ENCODE results near the gene B3GAT3. TPM values are rescaled to one million over a fixed set of nuclear protein-coding genes. Genes with fewer than 3 reads are reported as not detected.
"Not testable (repeated sequence)": the region's sequence is repeated elsewhere in the genome, so short reads cannot be mapped to it uniquely, and the experiment has no call there.

The B3GAT3 gene
- total RNA-seq, 2 donors from 2014 or later = 27.5 to 30.3 TPM

DNA sequence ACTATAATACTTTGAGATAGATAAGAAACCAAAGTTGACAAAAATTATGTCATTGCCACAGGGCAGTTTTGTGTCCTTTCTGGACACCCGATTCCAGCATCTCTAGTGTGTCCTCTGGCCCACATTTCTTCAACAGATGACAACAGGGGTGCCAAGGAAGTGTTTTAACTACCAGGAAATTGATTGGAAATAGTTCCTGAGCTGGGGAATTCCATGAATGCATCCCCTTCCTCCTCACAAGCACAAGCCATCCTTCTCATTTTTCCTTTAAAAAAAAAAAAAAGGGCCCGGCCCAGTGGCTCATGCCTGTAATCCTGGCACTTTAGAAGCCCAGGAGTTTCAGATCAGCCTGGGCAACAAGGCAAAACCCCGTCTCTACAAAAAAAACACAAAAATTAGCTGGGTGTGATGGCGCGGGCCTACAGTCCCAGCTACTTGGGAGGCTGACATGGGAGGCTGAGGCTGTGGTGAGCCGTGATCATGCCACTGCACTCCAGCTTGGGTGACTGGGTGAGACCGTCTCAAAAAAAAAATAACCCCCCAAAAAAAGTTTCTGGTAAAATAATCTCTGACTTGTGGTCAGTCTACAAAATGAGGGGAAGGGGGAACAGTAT, 797 bp upstream of the B3GAT3 start:
- peaks cover 19% of the 10 kb centered on the region for H3K36me3 ChIP-seq
- DNase-seq (ENCODE audit: low spot score) (no peak), ATAC-seq (ENCODE audit: insufficient number of reproducible peaks, low FRiP score, low read depth) (no peak)
- peak overlapping the region; percentile 89 for H3K4me3 ChIP-seq
- H3K27me3 ChIP-seq (replicated peaks; ENCODE audit: insufficient read depth) = no peaks in the 10 kb centered on the region
- TF ChIP-seq CTCF (IDR thresholded peaks at IDR 0.05) = no peak
- H3K4me1 ChIP-seq (ENCODE audit: control insufficient read depth in 1 of 2, low read depth in 2 of 2) = peaks cover 7 to 22% of the 10 kb centered on the region in 2 donors
- H3K9me3 ChIP-seq = no peaks in the 10 kb centered on the region
- H3K27ac ChIP-seq = peak overlapping the region; percentile 83 to 97

DNA sequence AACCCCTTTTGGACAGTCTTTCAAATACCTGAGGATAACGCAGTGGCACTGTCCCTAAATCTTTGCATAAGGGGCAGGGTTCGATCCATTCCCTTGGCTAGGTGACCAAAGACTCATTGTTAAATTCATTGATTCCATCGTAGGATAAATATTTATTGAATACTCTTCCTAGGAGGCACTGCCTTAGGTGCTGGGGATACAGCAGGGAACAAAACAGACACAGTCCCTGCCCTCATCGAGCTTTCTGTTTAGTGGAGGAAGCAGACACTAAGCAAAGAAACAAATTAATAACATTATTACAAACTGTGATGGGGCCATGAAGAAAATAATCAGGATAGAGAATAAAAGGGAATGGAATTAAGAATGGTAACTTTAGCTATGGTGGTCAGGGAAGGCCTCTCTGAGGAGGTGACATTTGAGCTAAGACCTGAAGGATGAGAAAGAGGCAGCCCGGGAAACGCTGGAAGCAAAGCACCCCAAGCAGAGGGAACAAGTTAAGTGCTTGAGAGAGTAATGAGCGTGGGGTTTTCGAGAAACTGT, 689 bp downstream of the B3GAT3 start:
- ATAC-seq (ENCODE audit: insufficient number of reproducible peaks, low FRiP score, low read depth) = no peak

DNA sequence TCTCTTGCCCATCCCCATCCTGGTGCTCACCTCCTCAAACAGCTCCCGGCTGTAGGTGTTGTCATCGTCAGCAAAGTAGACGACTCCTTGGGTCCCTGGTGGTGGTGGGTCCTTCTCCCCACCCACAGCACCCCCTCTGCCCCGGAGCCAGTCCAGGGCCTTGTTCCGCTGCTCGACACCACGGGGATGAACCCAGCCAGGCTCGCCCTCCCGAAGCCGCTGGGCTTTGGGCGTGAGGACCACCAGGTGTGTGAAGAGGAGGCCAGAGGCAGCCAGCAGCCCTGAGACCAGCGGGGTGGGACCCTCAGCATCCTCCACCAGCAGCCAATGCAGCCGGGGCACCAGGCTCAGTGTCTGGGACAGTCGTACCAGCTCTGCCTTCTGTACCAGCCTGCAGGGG, 4.8 kb downstream of the B3GAT3 start:
- H3K27me3 ChIP-seq (replicated peaks; ENCODE audit: insufficient read depth); DNase-seq (ENCODE audit: low spot score); H3K27ac ChIP-seq; H3K4me3 ChIP-seq; ATAC-seq (ENCODE audit: insufficient number of reproducible peaks, low FRiP score, low read depth); H3K9me3 ChIP-seq: not testable (repeated sequence)
- Histone ChIP-seq H3K4me1 (ENCODE audit: control insufficient read depth in 1 of 2, low read depth in 2 of 2) (peaks cover 7 to 25% of the 10 kb centered on the region in 2 donors), H3K36me3 (peaks cover 19% of the 10 kb centered on the region)

More for the DNA sequence above, 689 bp downstream of the B3GAT3 start:
- no peak for DNase-seq (ENCODE audit: low spot score)
- Histone ChIP-seq H3K4me3 (peak overlapping the region; percentile 89), H3K27me3 (replicated peaks; ENCODE audit: insufficient read depth) (no peaks in the 10 kb centered on the region), H3K27ac (peak overlapping the region; percentile 83 to 97), H3K4me1 (ENCODE audit: control insufficient read depth in 1 of 2, low read depth in 2 of 2) (peaks cover 7 to 22% of the 10 kb centered on the region in 2 donors), H3K9me3 (no peaks in the 10 kb centered on the region), H3K36me3 (peaks cover 22% of the 10 kb centered on the region)
- TF ChIP-seq CTCF (IDR thresholded peaks at IDR 0.05) = no peak

- peaks cover 19% of the 10 kb centered on the region for H3K36me3 ChIP-seq
- no peak overlapping the region for H3K4me3 ChIP-seq
- ATAC-seq (ENCODE audit: insufficient number of reproducible peaks, low FRiP score, low read depth) (no peak), DNase-seq (ENCODE audit: low spot score) (no peak)
- no peaks in the 10 kb centered on the region for H3K27me3 ChIP-seq (replicated peaks; ENCODE audit: insufficient read depth)
- H3K9me3 ChIP-seq = no peaks in the 10 kb centered on the region
- no peak overlapping the region for H3K27ac ChIP-seq
- H3K4me1 ChIP-seq (ENCODE audit: control insufficient read depth in 1 of 2, low read depth in 2 of 2) = peaks cover 11 to 30% of the 10 kb centered on the region in 2 donors
- TF ChIP-seq CTCF (IDR thresholded peaks at IDR 0.05) = no peak
These were observed 6.3 kb downstream of the B3GAT3 start for GRCh38 chr11:62615521-62615920.

DNA sequence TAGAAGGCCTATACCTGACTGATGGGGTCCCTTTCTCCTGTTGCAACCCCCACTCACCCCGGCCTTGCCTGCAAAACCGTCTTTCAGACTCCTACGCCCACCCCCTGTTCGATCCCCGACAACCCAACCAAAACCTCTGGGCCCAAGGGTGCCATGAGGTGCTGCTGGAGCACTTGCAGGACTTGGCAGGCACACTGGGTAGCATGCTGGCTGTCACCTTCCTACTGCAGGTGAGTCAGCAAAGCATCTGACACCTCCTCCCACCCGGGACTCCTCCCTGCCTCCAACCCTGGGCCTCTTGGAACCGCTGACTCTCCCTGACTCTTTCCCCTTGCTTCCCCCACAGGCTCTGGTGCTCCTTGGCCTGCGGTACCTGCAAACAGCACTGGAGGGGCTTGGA, 7.5 kb downstream of the B3GAT3 start:
- Histone ChIP-seq H3K27ac (peak overlapping the region in 1 of 2 donors; percentile 87), H3K27me3 (replicated peaks; ENCODE audit: insufficient read depth) (no peaks in the 10 kb centered on the region), H3K9me3 (no peaks in the 10 kb centered on the region), H3K4me1 (ENCODE audit: control insufficient read depth in 1 of 2, low read depth in 2 of 2) (peaks cover 11 to 34% of the 10 kb centered on the region in 2 donors), H3K4me3 (no peak overlapping the region), H3K36me3 (peaks cover 19% of the 10 kb centered on the region)
- DNase-seq (ENCODE audit: low spot score) (no peak), ATAC-seq (ENCODE audit: insufficient number of reproducible peaks, low FRiP score, low read depth) (no peak)
- no peak for TF ChIP-seq CTCF (IDR thresholded peaks at IDR 0.05)

All from thoracic aorta (tissue), 2 donors.